ENCODE results near the gene MEAK7.

The MEAK7 gene

GRCh38 chr16:84545114-84545737 is 40.8 kb upstream of the MEAK7 start:
- Histone ChIP-seq H3K27me3 (ENCODE audit: control insufficient read depth, insufficient read depth, low read length) (no peaks in the 10 kb centered on the region), H3K4me1 (peaks cover 2% of the 10 kb centered on the region), H3K9me3 (ENCODE audit: control insufficient read depth, low read length) (no peaks in the 10 kb centered on the region), H3K4me2 (ENCODE audit: low read length) (no peak overlapping the region), H3K36me3 (ENCODE audit: control insufficient read depth, insufficient read depth, low read length) (no peaks in the 10 kb centered on the region), H3K79me2 (no peaks in the 10 kb centered on the region), H3K9ac (no peak overlapping the region), H3K4me3 (ENCODE audit: low read depth, low read length) (no peak overlapping the region), H2AFZ (no peak overlapping the region), H3K27ac (no peak overlapping the region)
- no peak for TF ChIP-seq CTCF (IDR thresholded peaks at IDR 0.05)

GRCh38 chr16:84544031-84544773 is 39.7 kb upstream of the MEAK7 start:
- no peaks in the 10 kb centered on the region for H3K36me3 ChIP-seq (ENCODE audit: control insufficient read depth, insufficient read depth, low read length)
- H3K4me2 ChIP-seq (ENCODE audit: low read length), result no peak overlapping the region
- no peak overlapping the region for H3K4me3 ChIP-seq (ENCODE audit: low read depth, low read length)
- H3K9me3 ChIP-seq (ENCODE audit: control insufficient read depth, low read length), result no peaks in the 10 kb centered on the region
- TF ChIP-seq CTCF (IDR thresholded peaks at IDR 0.05), result no peak
- no peak overlapping the region for H2AFZ ChIP-seq
- H3K4me1 ChIP-seq, result peaks cover 2% of the 10 kb centered on the region
- no peak overlapping the region for H3K27ac ChIP-seq
- no peak overlapping the region for H3K9ac ChIP-seq
- no peaks in the 10 kb centered on the region for H3K79me2 ChIP-seq
- H3K27me3 ChIP-seq (ENCODE audit: control insufficient read depth, insufficient read depth, low read length), result no peaks in the 10 kb centered on the region

GRCh38 chr16:84543253-84543652 is 38.8 kb upstream of the MEAK7 start:
- no peaks in the 10 kb centered on the region for H3K36me3 ChIP-seq (ENCODE audit: control insufficient read depth, insufficient read depth, low read length)

GRCh38 chr16:84541999-84542817 is 37.7 kb upstream of the MEAK7 start:
- Histone ChIP-seq H3K27me3 (ENCODE audit: control insufficient read depth, insufficient read depth, low read length) (no peaks in the 10 kb centered on the region), H3K27ac (no peak overlapping the region), H3K36me3 (ENCODE audit: control insufficient read depth, insufficient read depth, low read length) (no peaks in the 10 kb centered on the region), H3K9me3 (ENCODE audit: control insufficient read depth, low read length) (no peaks in the 10 kb centered on the region), H3K4me2 (ENCODE audit: low read length) (no peak overlapping the region), H3K4me3 (ENCODE audit: low read depth, low read length) (no peak overlapping the region), H3K79me2 (no peaks in the 10 kb centered on the region), H3K4me1 (no peaks in the 10 kb centered on the region), H3K9ac (no peak overlapping the region), H2AFZ (no peak overlapping the region)
- no peak for TF ChIP-seq CTCF (IDR thresholded peaks at IDR 0.05)

More at GRCh38 chr16:84543253-84543652, 38.8 kb upstream of the MEAK7 start:
- Histone ChIP-seq H2AFZ (no peak overlapping the region), H3K27me3 (ENCODE audit: control insufficient read depth, insufficient read depth, low read length) (no peaks in the 10 kb centered on the region), H3K4me1 (no peaks in the 10 kb centered on the region), H3K4me3 (ENCODE audit: low read depth, low read length) (no peak overlapping the region), H3K9me3 (ENCODE audit: control insufficient read depth, low read length) (no peaks in the 10 kb centered on the region), H3K27ac (no peak overlapping the region), H3K79me2 (no peaks in the 10 kb centered on the region), H3K9ac (no peak overlapping the region), H3K4me2 (ENCODE audit: low read length) (no peak overlapping the region)
- no peak for TF ChIP-seq CTCF (IDR thresholded peaks at IDR 0.05)

All from parathyroid adenoma (tissue), 2 donors.